Cardiac muscle cell (in vitro differentiated cells and primary cell): Measurements from ENCODE around the gene SOX10. TPM values are rescaled to one million over a fixed set of nuclear protein-coding genes. Genes with fewer than 3 reads are reported as not detected.

Experiments used
- DNase-seq, 2 donors: peaks; one replicate each; pipeline versions ENCODE4 v3.0.0 to v3.0.0-alpha.2; 2010 to 2017; ENCODE audit warnings: low read depth in 1 of 2, low spot score in 1 of 2
- H3K27ac ChIP-seq: fragments of 200-600 bp; sonication (generic); 2 replicates; pipeline ENCODE4 v1.5.1; 2016
- H3K27me3 ChIP-seq: fragments of 200-600 bp; sonication (generic); 2 replicates; pipeline ENCODE4 v1.6.0; 2016; ENCODE audit warnings: control low read depth
- H3K36me3 ChIP-seq: fragments of 200-600 bp; sonication (generic); 2 replicates; pipeline ENCODE4 v1.5.1; 2016; ENCODE audit warnings: control low read depth
- H3K4me1 ChIP-seq: fragments of 200-600 bp; sonication (generic); 2 replicates; pipeline ENCODE4 v1.8.1; 2017; ENCODE audit warnings: low read depth, mild to moderate bottlenecking, mixed run types
- H3K4me3 ChIP-seq: fragments of 200-600 bp; sonication (generic); 2 replicates; pipeline ENCODE4 v1.5.1; 2016; ENCODE audit warnings: mild to moderate bottlenecking
- H3K9me3 ChIP-seq: fragments of 200-600 bp; sonication (generic); 2 replicates; pipeline ENCODE4 v1.5.1; 2017; ENCODE audit warnings: low read depth, mild to moderate bottlenecking, control low read depth
- CTCF ChIP-seq: IDR thresholded peaks from 2 replicates; pipeline ENCODE4 v1.5.1; 2012; ENCODE audit warnings: low read depth, mild to moderate bottlenecking, low read length
- polyA plus RNA-seq: library from polyadenylated mRNA; unstranded; fragments of >200 nt; fragmentation: Nextera tagmentation; extraction: Ambion mirVana; gene quantifications from 2 replicates; pipeline ENCODE4 v1.2.1, GENCODE V29; 2016
- total RNA-seq: library from RNA; depleted of rRNA; stranded (reverse); fragments of >200 nt; gene quantifications from 2 replicates; pipeline ENCODE4 v1.2.3, GENCODE V29; 2016

The SOX10 gene
- total and polyA plus RNA-seq, 2 experiments from 2014 or later = 0.03 TPM; not detected in 1

DNA sequence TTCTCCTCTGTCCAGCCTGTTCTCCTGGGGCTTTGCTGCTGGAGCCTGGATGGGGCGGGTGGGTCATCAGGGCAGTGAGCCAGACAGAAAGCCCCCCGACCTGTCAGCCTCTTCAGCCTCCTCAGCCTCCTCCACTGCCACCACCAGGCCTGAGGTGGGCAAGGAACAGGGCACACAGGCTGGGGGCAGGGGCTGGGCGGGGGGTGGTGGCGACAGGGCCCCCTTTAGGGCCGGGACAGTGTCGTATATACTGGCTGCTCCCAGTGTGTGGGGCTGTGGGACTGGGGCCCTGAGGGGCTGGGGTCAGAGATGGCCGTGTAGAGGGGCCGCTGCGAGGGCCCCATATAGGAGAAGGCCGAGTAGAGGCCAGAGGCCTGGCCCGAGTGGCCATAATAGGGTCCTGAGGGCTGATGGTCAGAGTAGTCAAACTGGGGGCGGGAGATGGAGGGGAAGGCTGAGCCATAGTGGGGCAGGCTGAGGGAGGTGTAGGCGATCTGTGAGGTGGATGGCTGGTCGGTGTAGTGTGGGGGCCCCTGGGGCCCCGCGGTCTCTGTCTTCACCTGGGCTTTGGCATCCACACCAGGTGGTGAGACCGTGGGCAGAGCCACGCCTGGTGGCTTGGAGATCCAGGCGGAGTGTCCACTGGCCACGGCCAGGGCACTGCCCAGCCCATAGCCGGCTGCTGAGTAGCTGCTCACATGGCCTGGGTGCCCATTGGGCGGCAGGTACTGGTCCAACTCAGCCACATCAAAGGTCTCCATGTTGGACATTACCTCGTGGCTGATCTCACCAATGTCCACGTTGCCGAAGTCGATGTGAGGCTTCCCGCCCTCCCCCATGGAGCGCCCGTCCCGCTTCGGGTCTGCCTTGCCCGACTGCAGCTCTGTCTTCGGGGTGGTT lies 10.8 kb downstream of the SOX10 start:
- H3K4me3 ChIP-seq = no peak overlapping the region
- H3K27me3 ChIP-seq = no peaks in the 10 kb centered on the region
- peaks cover 10% of the 10 kb centered on the region for H3K4me1 ChIP-seq
- TF ChIP-seq CTCF = no peak
- H3K9me3 ChIP-seq = no peaks in the 10 kb centered on the region
- DNase-seq = no peak
- H3K27ac ChIP-seq = no peak overlapping the region
- H3K36me3 ChIP-seq = no peaks in the 10 kb centered on the region

GRCh38 chr22:37972527-37972926 lies 11.8 kb downstream of the SOX10 start:
- H3K36me3 ChIP-seq = peaks cover 2% of the 10 kb centered on the region
- peak; percentile 9 to 77 for DNase-seq
- no peaks in the 10 kb centered on the region for H3K9me3 ChIP-seq
- H3K4me1 ChIP-seq = peaks cover 10% of the 10 kb centered on the region
- no peak for TF ChIP-seq CTCF
- H3K27me3 ChIP-seq = no peaks in the 10 kb centered on the region
- peak overlapping the region; percentile 59 for H3K27ac ChIP-seq
- H3K4me3 ChIP-seq = no peak overlapping the region

- Histone ChIP-seq H3K27ac (peak overlapping the region; percentile 59), H3K36me3 (peaks cover 6% of the 10 kb centered on the region), H3K27me3 (no peaks in the 10 kb centered on the region), H3K4me1 (peaks cover 10% of the 10 kb centered on the region), H3K9me3 (no peaks in the 10 kb centered on the region), H3K4me3 (no peak overlapping the region)
- TF ChIP-seq CTCF = no peak
- DNase-seq = no peak
These were observed 12.6 kb downstream of the SOX10 start for GRCh38 chr22:37971475-37972434.

- H3K36me3 ChIP-seq = peaks cover 6% of the 10 kb centered on the region
- H3K27ac ChIP-seq = no peak overlapping the region
- no peak for DNase-seq
- peaks cover 14% of the 10 kb centered on the region for H3K4me1 ChIP-seq
- H3K4me3 ChIP-seq = no peak overlapping the region
- TF ChIP-seq CTCF = no peak
- H3K9me3 ChIP-seq = no peaks in the 10 kb centered on the region
- H3K27me3 ChIP-seq = no peaks in the 10 kb centered on the region
These were observed 13.5 kb downstream of the SOX10 start for GRCh38 chr22:37970864-37971263.

DNA sequence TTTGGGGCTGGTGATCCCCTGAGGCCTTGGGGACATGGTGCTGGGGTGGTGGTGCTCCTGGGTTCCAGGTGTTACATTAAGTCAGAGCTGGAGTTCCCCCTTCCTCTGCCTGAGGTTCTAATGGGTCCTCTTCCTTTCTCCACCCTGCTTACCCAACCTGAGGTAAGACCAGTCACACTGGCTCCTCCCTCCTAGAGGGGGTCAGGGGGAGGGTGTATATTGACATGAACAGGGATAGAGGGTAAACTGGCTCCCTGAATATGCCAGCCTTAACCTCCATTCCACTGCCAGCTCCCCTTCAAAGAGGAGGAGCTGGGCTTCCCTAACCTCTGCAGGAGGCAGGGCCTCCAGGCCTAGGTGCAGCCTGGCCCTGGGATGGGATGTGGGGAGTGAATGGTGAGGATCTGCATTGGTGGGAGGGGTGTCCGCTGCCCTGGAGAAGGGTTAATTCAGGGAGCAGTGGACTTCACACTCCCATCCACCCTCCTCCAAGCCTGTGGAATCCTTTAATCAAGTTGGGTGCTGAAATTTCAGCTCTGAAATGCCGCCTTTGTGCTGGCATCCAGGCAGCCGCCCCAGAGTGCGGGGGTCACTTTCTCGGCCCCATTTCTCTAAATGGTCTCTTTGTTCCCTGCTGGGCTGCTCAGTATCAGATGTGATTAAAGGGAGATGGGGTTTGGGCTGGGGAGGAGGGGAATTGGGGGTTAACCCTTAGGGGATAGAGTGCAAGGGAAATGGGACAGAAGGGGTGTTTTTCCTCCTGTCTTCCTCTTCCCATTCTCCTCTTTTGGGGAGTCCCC lies 15.7 kb downstream of the SOX10 start:
- no peaks in the 10 kb centered on the region for H3K9me3 ChIP-seq
- H3K4me3 ChIP-seq = no peak overlapping the region
- no peak for DNase-seq
- peaks cover 6% of the 10 kb centered on the region for H3K36me3 ChIP-seq
- no peak overlapping the region for H3K27ac ChIP-seq
- H3K27me3 ChIP-seq = no peaks in the 10 kb centered on the region
- TF ChIP-seq CTCF = no peak
- peaks cover 14% of the 10 kb centered on the region for H3K4me1 ChIP-seq
